T follicular helper cell (primary cell): Measurements from ENCODE around the gene UBE2F.

ENCODE experiments used
- DNase-seq: peaks from one replicate; pipeline ENCODE4 v3.0.0-alpha.2; 2020; ENCODE audit warnings: low read depth
- total RNA-seq, 2 experiments: gene quantifications; one replicate each; lab custom pipeline; 2026; lab: John Stamatoyannopoulos, UW

UBE2F gene
- 11.8 to 20.9 reads per million in 2 experiments for total RNA-seq

- DNase-seq = peak; percentile 94
Observed at GRCh38 chr2:237966565-237967462, at the start of gene UBE2F. TSS of gene UBE2F (plus strand) at chr2:237967014. CDS start at chr2:237973108, 6,094 bp downstream.

GRCh38 chr2:237917696-237918374, 49.0 kb upstream of the UBE2F start:
- no peak for DNase-seq

- no peak for DNase-seq
Observed at GRCh38 chr2:237919593-237919992, 47.2 kb upstream of the UBE2F start.

GRCh38 chr2:237920673-237921072, 46.1 kb upstream of the UBE2F start:
- DNase-seq = no peak

GRCh38 chr2:237921967-237922492, 44.8 kb upstream of the UBE2F start:
- no peak for DNase-seq

- no peak for DNase-seq
Observed at GRCh38 chr2:237922641-237923361, 44.0 kb upstream of the UBE2F start.

GRCh38 chr2:237923481-237924163, 43.2 kb upstream of the UBE2F start:
- peak; percentile 64 for DNase-seq

GRCh38 chr2:237924164-237924534, 42.7 kb upstream of the UBE2F start:
- no peak for DNase-seq

GRCh38 chr2:237927135-237927534, 39.7 kb upstream of the UBE2F start:
- DNase-seq = no peak

GRCh38 chr2:237927986-237928385, 38.8 kb upstream of the UBE2F start:
- DNase-seq = no peak

- DNase-seq = no peak
Observed at GRCh38 chr2:237929979-237930378, 36.8 kb upstream of the UBE2F start.

GRCh38 chr2:237931205-237931721, 35.6 kb upstream of the UBE2F start:
- no peak for DNase-seq

- no peak for DNase-seq
Observed at GRCh38 chr2:237932731-237933131, 34.1 kb upstream of the UBE2F start.

- DNase-seq = no peak
Observed at GRCh38 chr2:237934186-237934585, 32.6 kb upstream of the UBE2F start.

GRCh38 chr2:237935740-237936452, 30.9 kb upstream of the UBE2F start:
- DNase-seq = no peak

- no peak for DNase-seq
Observed at GRCh38 chr2:237939251-237939650, 27.6 kb upstream of the UBE2F start.

- DNase-seq = no peak
Observed at GRCh38 chr2:237940828-237941227, 26.0 kb upstream of the UBE2F start.

- DNase-seq = no peak
Observed at GRCh38 chr2:237941239-237941638, 25.6 kb upstream of the UBE2F start.

GRCh38 chr2:237942513-237942899, 24.3 kb upstream of the UBE2F start:
- no peak for DNase-seq

- DNase-seq = no peak
Observed at GRCh38 chr2:237943395-237944094, 23.3 kb upstream of the UBE2F start.
